Measurements from ENCODE around the gene LTK. TPM values are rescaled to one million over a fixed set of nuclear protein-coding genes. Genes with fewer than 3 reads are reported as not detected.

LTK gene
- total and polyA plus RNA-seq, 2 of the 8 experiments (the other 6 are each of a cell fraction or from before 2014, with no cell fraction given): 0.05 to 0.19 TPM

DNA sequence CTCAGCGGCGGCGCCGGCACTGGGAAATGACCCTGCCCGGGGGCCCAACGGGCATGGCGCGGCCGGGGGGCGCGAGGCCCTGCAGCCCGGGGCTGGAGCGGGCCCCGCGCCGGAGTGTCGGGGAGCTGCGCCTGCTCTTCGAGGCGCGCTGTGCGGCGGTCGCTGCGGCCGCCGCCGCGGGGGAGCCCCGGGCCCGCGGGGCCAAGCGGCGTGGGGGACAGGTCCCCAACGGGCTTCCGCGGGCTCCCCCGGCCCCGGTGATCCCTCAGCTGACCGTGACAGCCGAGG, 19.8 kb downstream of the LTK start:
- no peak overlapping the region for H2BK5ac ChIP-seq (ENCODE audit: low read depth, low read length)
- peak overlapping the region; percentile 71; the same call in 1 of the 2 replicates for H2AFZ ChIP-seq (ENCODE audit: low read length)
- H3K36me3 ChIP-seq (ENCODE audit: control insufficient read depth in 2 of 4, insufficient read depth in 4 of 4, low read length in 3 of 4): peaks cover 0 to 5% (median 0%) of the 10 kb centered on the region in 4 experiments; a peak in 1 of 8 replicates
- no peak overlapping the region for H3K9ac ChIP-seq (replicated peaks in 1 of 4; ENCODE audit: extremely low read depth in 1 of 4, low read depth in 3 of 4, low read length in 3 of 4)
- peaks cover 23% of the 10 kb centered on the region; the same call in 1 of the 2 replicates for H3K23me2 ChIP-seq (ENCODE audit: low read depth, low read length)
- H3K14ac ChIP-seq (ENCODE audit: insufficient read length): no peak overlapping the region
- peak overlapping the region in 3 of 4 experiments; percentile 14 to 78 (median 42); a peak in 4 of 8 replicates for H3K4me3 ChIP-seq (ENCODE audit: extremely low read depth in 1 of 4, insufficient read depth in 2 of 4, low read depth in 3 of 4, low read length in 4 of 4)
- ChIA-PET POLR2A (ENCODE audit: partially characterized antibody) (interaction anchor here (1.2 to 2.5 kb wide), 4 partner anchors 12 to 71 kb away, joined by 5 to 8 read pairs (median 6); partner anchors contain the start of gene LTK), CTCF (ENCODE audit: partially characterized antibody) (interaction anchor here (0.5 to 2.7 kb wide), 5 partner anchors 9 to 125 kb away, joined by 3 to 12 read pairs (median 7); no protein-coding TSS in a partner anchor)
- no peak overlapping the region for H4K8ac ChIP-seq (ENCODE audit: extremely low read depth, insufficient read depth, low read length)
- H4K20me1 ChIP-seq (replicated peaks in 1 of 2; ENCODE audit: control insufficient read depth in 1 of 2, insufficient read depth in 2 of 2, low read length in 2 of 2): peaks cover 2 to 7% of the 10 kb centered on the region in 2 experiments
- H3K4ac ChIP-seq (replicated peaks; ENCODE audit: insufficient read length, low read depth, low read length): no peak overlapping the region
- no peak overlapping the region for H4K91ac ChIP-seq (replicated peaks; ENCODE audit: insufficient read length, low read length)
- WGBS, 2 experiments (ENCODE audit: extremely low coverage in 1 of 2, insufficient coverage in 1 of 2, insufficient read length in 1 of 2, insufficient replicate concordance in 2 of 2, low coverage in 1 of 2, low lambda C conversion rate in 2 of 2, missing lambda C conversion rate in 1 of 2): 1% methylated on average over 32 of the region's 41 CpGs; no CpG with 5 or more reads in 1 of the 2 experiments
- H2AK5ac ChIP-seq (ENCODE audit: low read depth, low read length): no peak overlapping the region
- no peak overlapping the region for H2BK20ac ChIP-seq (ENCODE audit: low read length)
- H3K79me2 ChIP-seq (ENCODE audit: control insufficient read depth in 1 of 2, insufficient read depth in 2 of 2, low read length in 2 of 2): no peaks in the 10 kb centered on the region
- no peak for DNase-seq (ENCODE audit: low read depth in 1 of 2, low spot score in 2 of 2)
- H3K9me3 ChIP-seq (ENCODE audit: insufficient read depth in 2 of 2, low read depth in 1 of 2, low read length in 1 of 2): no peaks in the 10 kb centered on the region
- TF ChIP-seq CBX8 (IDR thresholded peaks at IDR 0.05; ENCODE audit: borderline replicate concordance, low read depth, low read length) (no peak), MAFK (IDR thresholded peaks at IDR 0.05; ENCODE audit: low read depth, low read length) (no peak)
- H3K23ac ChIP-seq (ENCODE audit: insufficient read length): no peak overlapping the region
- H3K27ac ChIP-seq (ENCODE audit: low read depth, low read length): no peak overlapping the region
- H3K79me1 ChIP-seq (ENCODE audit: low read depth, low read length): no peaks in the 10 kb centered on the region
- no peak overlapping the region for H4K5ac ChIP-seq (ENCODE audit: insufficient read length, low read depth, low read length)
- H3K4me1 ChIP-seq (replicated peaks in 1 of 4; ENCODE audit: control insufficient read depth in 3 of 4, insufficient read depth in 4 of 4, low read length in 3 of 4): peaks cover 0 to 15% (median 8%) of the 10 kb centered on the region in 4 experiments; a peak in 6 of 7 replicates
- H2BK15ac ChIP-seq (ENCODE audit: low read length): no peak overlapping the region
- FAIRE-seq: no peak
- H3K27me3 ChIP-seq (replicated peaks in 1 of 4; ENCODE audit: control insufficient read depth in 3 of 4, extremely low read depth in 1 of 4, insufficient read depth in 3 of 4, low read length in 3 of 4): peaks cover 60 to 83% (median 80%) of the 10 kb centered on the region in 4 experiments
- peak overlapping the region; percentile 88 to 94 for H3K4me2 ChIP-seq (ENCODE audit: insufficient read depth in 1 of 2, low read depth in 2 of 2, low read length in 2 of 2)
- no peak overlapping the region for H2BK12ac ChIP-seq (ENCODE audit: low read depth, low read length)
- no peak overlapping the region for H3K56ac ChIP-seq (replicated peaks; ENCODE audit: insufficient read length, low read depth, low read length)
- no peak overlapping the region for H3K18ac ChIP-seq (ENCODE audit: extremely low read depth, low read length)
- H2BK120ac ChIP-seq (replicated peaks; ENCODE audit: low read depth, low read length): no peak overlapping the region

All from H1 (cell line).